Hepatocyte (in vitro differentiated cells): ENCODE results near the gene GDF11. TPM values are rescaled to one million over a fixed set of nuclear protein-coding genes. Genes with fewer than 3 reads are reported as not detected.

Experiments
- DNase-seq: peaks from one replicate; pipeline ENCODE4 v3.0.0-alpha.2; 2016; ENCODE audit warnings: low spot score
- H2AFZ ChIP-seq: fragments of 200-600 bp; sonication (generic); 2 replicates; pipeline ENCODE4 v1.6.0; 2016; ENCODE audit warnings: antibody characterized with exemption, mild to moderate bottlenecking
- H3K27ac ChIP-seq: fragments of 200-600 bp; sonication (generic); 2 replicates; pipeline ENCODE4 v1.5.1; 2016; ENCODE audit warnings: mild to moderate bottlenecking
- H3K27me3 ChIP-seq: fragments of 200-600 bp; sonication (generic); 2 replicates; pipeline ENCODE4 v1.6.1; 2016
- H3K36me3 ChIP-seq: fragments of 200-600 bp; sonication (generic); replicated peaks from 2 replicates; pipeline ENCODE4 v1.5.1; 2016; ENCODE audit warnings: low read depth; ENCODE audit not compliant: insufficient read depth
- H3K4me1 ChIP-seq: fragments of 200-600 bp; sonication (generic); 2 replicates; pipeline ENCODE4 v1.5.1; 2016; ENCODE audit warnings: mild to moderate bottlenecking, moderate library complexity; ENCODE audit not compliant: insufficient read depth
- H3K4me2 ChIP-seq: fragments of 200-600 bp; sonication (generic); 2 replicates; pipeline ENCODE4 v1.6.0; 2016
- H3K4me3 ChIP-seq: fragments of 200-600 bp; sonication (generic); 2 replicates; pipeline ENCODE4 v1.5.1; 2016; ENCODE audit warnings: mild to moderate bottlenecking
- H3K79me2 ChIP-seq: fragments of 200-600 bp; sonication (generic); 2 replicates; pipeline ENCODE4 v1.6.0; 2017; ENCODE audit warnings: mild to moderate bottlenecking
- H3K9me2 ChIP-seq: fragments of 200-600 bp; sonication (generic); replicated peaks from 2 replicates; pipeline ENCODE4 v1.6.0; 2017; ENCODE audit warnings: mild to moderate bottlenecking; ENCODE audit not compliant: insufficient read depth
- H3K9me3 ChIP-seq: fragments of 200-600 bp; sonication (generic); 2 replicates; pipeline ENCODE4 v1.5.1; 2016; ENCODE audit warnings: low read depth, mild to moderate bottlenecking
- H4K20me1 ChIP-seq: fragments of 200-600 bp; sonication (generic); 2 replicates; pipeline ENCODE4 v1.6.0; 2016; ENCODE audit warnings: mild to moderate bottlenecking; ENCODE audit not compliant: insufficient read depth, poor library complexity, severe bottlenecking
- EZH2 ChIP-seq: fragments of 200-600 bp; sonication (generic); IDR thresholded peaks from 2 replicates; pipeline ENCODE4 v1.6.1; 2016; ENCODE audit warnings: antibody characterized with exemption, mild to moderate bottlenecking, borderline replicate concordance
- EZH2phosphoT487 ChIP-seq: fragments of 200-600 bp; sonication (generic); IDR thresholded peaks from one replicate; pipeline ENCODE4 v1.6.1; 2018; ENCODE audit warnings: antibody characterized with exemption, mild to moderate bottlenecking, low read depth, moderate library complexity; ENCODE audit not compliant: unreplicated experiment, severe bottlenecking
- WGBS: methylation state at CpG from one replicate; pipeline ENCODE4 v1.1.6; 2016; ENCODE audit warnings: low lambda C conversion rate; ENCODE audit errors: missing lambda C conversion rate; 5-methylcytosine and 5-hydroxymethylcytosine counted together
- polyA plus RNA-seq: library from polyadenylated mRNA; unstranded; fragments of >200 nt; fragmentation: Nextera tagmentation; extraction: Ambion mirVana; gene quantifications from 2 replicates; pipeline ENCODE4 v1.2.1, GENCODE V29; 2016
- total RNA-seq: library from RNA; depleted of rRNA; stranded (reverse); fragments of >200 nt; gene quantifications from 2 replicates; pipeline ENCODE4 v1.2.3, GENCODE V29; 2014
- TF ChIP-seq, protein P1 (sequence below): fragments of 200-600 bp; sonication (generic); IDR thresholded peaks from 2 replicates; pipeline ENCODE4 v1.5.1; 2016; ENCODE audit warnings: antibody characterized with exemption, mild to moderate bottlenecking; ENCODE audit not compliant: poor library complexity

GDF11 gene
- total and polyA plus RNA-seq, 2 experiments from 2014 or later, result 4.1 to 7.9 TPM

DNA sequence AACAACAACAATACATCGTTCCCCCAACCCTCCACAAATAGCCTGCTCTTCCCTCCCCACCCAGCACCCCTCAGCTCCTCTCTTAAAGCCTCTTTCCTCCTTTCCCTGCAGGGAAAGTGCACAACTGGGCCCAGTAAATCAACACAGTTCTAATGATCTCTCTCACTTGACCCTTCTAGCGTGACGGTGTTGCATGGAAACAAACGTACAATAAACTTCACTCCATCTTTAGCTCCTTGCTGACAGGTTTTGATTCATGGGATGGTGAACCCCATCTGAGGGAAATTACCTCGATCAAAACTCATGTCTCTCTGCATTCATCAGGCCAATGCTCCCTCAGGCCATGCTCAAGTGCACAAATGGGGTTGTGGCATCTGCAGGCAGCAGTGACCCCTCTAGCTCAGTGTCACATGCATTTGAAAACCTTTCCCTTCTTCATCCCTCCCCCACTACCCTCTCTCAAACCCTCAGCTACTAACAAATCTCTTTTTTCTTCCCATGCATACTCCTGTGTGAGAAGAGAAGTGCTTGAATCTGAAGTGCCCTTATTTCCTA lies 22.9 kb downstream of the GDF11 start:
- Histone ChIP-seq H2AFZ (no peak overlapping the region), H4K20me1 (no peaks in the 10 kb centered on the region), H3K36me3 (no peaks in the 10 kb centered on the region), H3K9me2 (no peaks in the 10 kb centered on the region), H3K4me2 (no peak overlapping the region), H3K9me3 (no peaks in the 10 kb centered on the region), H3K27me3 (no peaks in the 10 kb centered on the region), H3K4me1 (no peaks in the 10 kb centered on the region), H3K79me2 (peaks cover 24% of the 10 kb centered on the region), H3K27ac (no peak overlapping the region), H3K4me3 (no peak overlapping the region)
- TF ChIP-seq, protein P1, sequence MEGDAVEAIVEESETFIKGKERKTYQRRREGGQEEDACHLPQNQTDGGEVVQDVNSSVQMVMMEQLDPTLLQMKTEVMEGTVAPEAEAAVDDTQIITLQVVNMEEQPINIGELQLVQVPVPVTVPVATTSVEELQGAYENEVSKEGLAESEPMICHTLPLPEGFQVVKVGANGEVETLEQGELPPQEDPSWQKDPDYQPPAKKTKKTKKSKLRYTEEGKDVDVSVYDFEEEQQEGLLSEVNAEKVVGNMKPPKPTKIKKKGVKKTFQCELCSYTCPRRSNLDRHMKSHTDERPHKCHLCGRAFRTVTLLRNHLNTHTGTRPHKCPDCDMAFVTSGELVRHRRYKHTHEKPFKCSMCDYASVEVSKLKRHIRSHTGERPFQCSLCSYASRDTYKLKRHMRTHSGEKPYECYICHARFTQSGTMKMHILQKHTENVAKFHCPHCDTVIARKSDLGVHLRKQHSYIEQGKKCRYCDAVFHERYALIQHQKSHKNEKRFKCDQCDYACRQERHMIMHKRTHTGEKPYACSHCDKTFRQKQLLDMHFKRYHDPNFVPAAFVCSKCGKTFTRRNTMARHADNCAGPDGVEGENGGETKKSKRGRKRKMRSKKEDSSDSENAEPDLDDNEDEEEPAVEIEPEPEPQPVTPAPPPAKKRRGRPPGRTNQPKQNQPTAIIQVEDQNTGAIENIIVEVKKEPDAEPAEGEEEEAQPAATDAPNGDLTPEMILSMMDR, result no peak
- TF ChIP-seq EZH2phosphoT487, result no peak
- TF ChIP-seq EZH2, result no peak
- 86% methylated on average over 5 of the region's 5 CpGs for WGBS
- DNase-seq, result no peak

DNA sequence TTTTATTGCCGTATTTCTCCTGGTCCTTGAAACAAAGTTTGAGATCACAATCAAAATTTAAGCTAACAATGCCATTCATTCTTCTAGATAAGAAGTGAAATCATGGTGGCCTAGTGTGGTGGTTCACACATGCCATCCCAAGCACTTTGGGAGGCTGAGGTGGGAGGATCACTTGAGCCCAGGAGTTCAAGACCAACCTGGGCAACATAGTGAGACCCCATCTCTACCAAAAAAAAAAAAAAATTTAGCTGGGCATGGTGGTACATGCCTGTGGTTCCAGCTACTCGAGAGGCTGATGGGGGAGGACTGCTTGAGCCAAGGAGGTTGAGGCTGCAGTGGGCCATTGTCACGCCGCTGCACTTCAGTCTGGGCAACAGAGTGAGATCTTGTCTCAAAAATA lies 24.2 kb downstream of the GDF11 start:
- no peak overlapping the region for H3K4me3 ChIP-seq
- H3K9me3 ChIP-seq, result no peaks in the 10 kb centered on the region
- no peak for DNase-seq
- H3K9me2 ChIP-seq, result no peaks in the 10 kb centered on the region
- WGBS, result 96% methylated on average over 4 of the region's 4 CpGs
- no peak overlapping the region for H3K27ac ChIP-seq
- no peak overlapping the region for H2AFZ ChIP-seq
- H3K4me2 ChIP-seq, result no peak overlapping the region
- peaks cover 24% of the 10 kb centered on the region for H3K79me2 ChIP-seq
- no peak for TF ChIP-seq EZH2
- TF ChIP-seq, protein P1, result no peak
- TF ChIP-seq EZH2phosphoT487, result no peak
- no peaks in the 10 kb centered on the region for H3K27me3 ChIP-seq
- H3K4me1 ChIP-seq, result no peaks in the 10 kb centered on the region
- no peaks in the 10 kb centered on the region for H3K36me3 ChIP-seq
- peaks cover 3% of the 10 kb centered on the region for H4K20me1 ChIP-seq

DNA sequence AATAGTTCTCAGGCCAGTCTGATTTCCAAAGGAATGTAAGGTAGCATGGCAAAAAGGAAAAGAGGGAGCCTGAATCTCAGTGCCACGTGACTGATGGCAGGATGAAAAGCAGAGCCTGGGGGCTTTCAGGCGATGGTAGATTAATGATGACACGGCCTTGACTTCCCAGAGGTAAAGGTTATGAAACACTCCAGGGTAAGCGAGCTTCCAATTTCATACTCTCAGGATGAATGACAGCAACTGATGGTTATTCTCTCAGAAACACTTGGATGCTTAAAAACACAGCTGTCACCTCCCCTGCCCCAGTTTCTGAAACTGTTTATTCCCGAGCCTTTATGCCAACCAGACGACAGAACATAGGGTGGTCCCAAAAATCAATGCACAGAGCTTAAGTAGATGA lies 28.8 kb downstream of the GDF11 start:
- H4K20me1 ChIP-seq, result peaks cover 3% of the 10 kb centered on the region
- H3K27me3 ChIP-seq, result no peaks in the 10 kb centered on the region
- H3K36me3 ChIP-seq, result no peaks in the 10 kb centered on the region
- H3K27ac ChIP-seq, result no peak overlapping the region
- H2AFZ ChIP-seq, result no peak overlapping the region
- no peak overlapping the region for H3K4me3 ChIP-seq
- 63% methylated on average over 6 of the region's 6 CpGs for WGBS
- no peaks in the 10 kb centered on the region for H3K9me2 ChIP-seq
- peaks cover 31% of the 10 kb centered on the region for H3K79me2 ChIP-seq
- no peaks in the 10 kb centered on the region for H3K9me3 ChIP-seq
- no peaks in the 10 kb centered on the region for H3K4me1 ChIP-seq
- DNase-seq, result no peak
- no peak overlapping the region for H3K4me2 ChIP-seq
- TF ChIP-seq, protein P1, result no peak
- TF ChIP-seq EZH2 (no peak), EZH2phosphoT487 (no peak)
